H1 (cell line): Measurements from ENCODE around the gene COX10. TPM values are rescaled to one million over a fixed set of nuclear protein-coding genes. Genes with fewer than 3 reads are reported as not detected.

Experiments used
- CTCF ChIA-PET: fragments of 300-600 bp; sonication (Branson Sonifier 250); formaldehyde crosslinking; loops from one replicate; lab custom pipeline; 2021; ENCODE audit not compliant: partially characterized antibody; lab: Charles Lee
- POLR2A ChIA-PET: fragments of 300-600 bp; sonication (Branson Sonifier 250); formaldehyde crosslinking; loops from one replicate; lab custom pipeline; 2021; ENCODE audit warnings: inconsistent platforms; ENCODE audit not compliant: partially characterized antibody; lab: Charles Lee
- DNase-seq, 2 experiments: peaks; one replicate each; pipeline versions ENCODE4 v3.0.0 to v3.0.0-alpha.2; 2010 to 2022; ENCODE audit warnings: low spot score in 2 of 2, low read depth in 1 of 2, mixed read lengths in 1 of 2
- FAIRE-seq: peaks from 2 replicates; lab custom pipeline; 2011; peaks lifted over from hg19 to GRCh38; lab: Jason Lieb, UNC
- H2AFZ ChIP-seq: 2 replicates; pipeline ENCODE4 v1.8.1; 2012; ENCODE audit warnings: low read length, inconsistent platforms
- H2AK5ac ChIP-seq: 2 replicates; pipeline ENCODE4 v1.6.1; 2013; ENCODE audit warnings: low read depth, low read length
- H2BK120ac ChIP-seq: replicated peaks from 2 replicates; pipeline ENCODE3; 2013; ENCODE audit warnings: low read depth, low read length, inconsistent platforms
- H2BK12ac ChIP-seq: 2 replicates; pipeline ENCODE4 v1.6.1; 2013; ENCODE audit warnings: low read depth, low read length
- H2BK15ac ChIP-seq: 2 replicates; pipeline ENCODE4 v1.6.1; 2013; ENCODE audit warnings: low read length
- H2BK20ac ChIP-seq: 2 replicates; pipeline ENCODE4 v1.6.1; 2013; ENCODE audit warnings: low read length
- H2BK5ac ChIP-seq: 2 replicates; pipeline ENCODE4 v1.6.1; 2013; ENCODE audit warnings: low read depth, low read length
- H3K14ac ChIP-seq: 2 replicates; pipeline ENCODE4 v1.6.1; 2013; ENCODE audit warnings: inconsistent platforms; ENCODE audit not compliant: insufficient read length
- H3K18ac ChIP-seq: 2 replicates; pipeline ENCODE4 v1.6.1; 2013; ENCODE audit warnings: low read length; ENCODE audit errors: extremely low read depth
- H3K23ac ChIP-seq: 2 replicates; pipeline ENCODE4 v1.6.1; 2013; ENCODE audit warnings: inconsistent platforms; ENCODE audit not compliant: insufficient read length
- H3K23me2 ChIP-seq: 2 replicates; pipeline ENCODE4 v1.6.1; 2013; ENCODE audit warnings: low read depth, low read length
- H3K27ac ChIP-seq: 2 replicates; pipeline ENCODE4 v1.6.1; 2011; ENCODE audit warnings: low read depth, low read length, inconsistent platforms
- H3K27me3 ChIP-seq, 4 experiments: replicated peaks in 1 of 4; 1 replicate in 1 of 4; 2 replicates in 3 of 4; pipeline versions ENCODE4 v1.6.1 to v1.8.1; 2011 to 2013; ENCODE audit warnings: low read length in 3 of 4, mild to moderate bottlenecking in 3 of 4, inconsistent platforms in 2 of 4, mixed read lengths in 2 of 4, moderate library complexity in 1 of 4; ENCODE audit not compliant: control insufficient read depth in 3 of 4, insufficient read depth in 3 of 4; ENCODE audit errors: extremely low read depth in 1 of 4
- H3K36me3 ChIP-seq, 4 experiments: 2 replicates each; pipeline versions ENCODE4 v1.6.1 to v1.8.1; 2011 to 2013; ENCODE audit warnings: mild to moderate bottlenecking in 4 of 4, low read length in 3 of 4, moderate library complexity in 2 of 4, control low read depth in 1 of 4, inconsistent platforms in 1 of 4; ENCODE audit not compliant: insufficient read depth in 4 of 4, control insufficient read depth in 2 of 4
- H3K4ac ChIP-seq: replicated peaks from 2 replicates; pipeline ENCODE3; 2013; ENCODE audit warnings: low read length, low read depth, mixed read lengths, inconsistent platforms; ENCODE audit not compliant: insufficient read length
- H3K4me1 ChIP-seq, 4 experiments: replicated peaks in 1 of 4; 1 replicate in 1 of 4; 2 replicates in 3 of 4; pipeline versions ENCODE4 v1.6.1 to v1.8.1; 2011 to 2013; ENCODE audit warnings: low read length in 3 of 4, inconsistent platforms in 2 of 4, mixed read lengths in 1 of 4; ENCODE audit not compliant: insufficient read depth in 4 of 4, control insufficient read depth in 3 of 4
- H3K4me2 ChIP-seq, 2 experiments: 2 replicates each; pipeline versions ENCODE4 v1.6.1 to v1.8.1; 2011 to 2013; ENCODE audit warnings: low read depth in 2 of 2, low read length in 2 of 2, control low read depth in 1 of 2, inconsistent platforms in 1 of 2, mild to moderate bottlenecking in 1 of 2; ENCODE audit not compliant: insufficient read depth in 1 of 2
- H3K4me3 ChIP-seq, 4 experiments: fragments of 200-600, 300-600 bp in 1 of 4; sonication (generic), shearing (Covaris generic), sonication (Bioruptor Twin) in 1 of 4; 2 replicates each; pipeline versions ENCODE4 v1.5.1 to v1.8.1; 2011 to 2016; ENCODE audit warnings: low read length in 4 of 4, low read depth in 3 of 4, control low read depth in 2 of 4, inconsistent platforms in 2 of 4, mild to moderate bottlenecking in 2 of 4, mixed read lengths in 1 of 4, moderate library complexity in 1 of 4; ENCODE audit not compliant: insufficient read depth in 2 of 4; ENCODE audit errors: extremely low read depth in 1 of 4
- H3K56ac ChIP-seq: replicated peaks from 2 replicates; pipeline ENCODE3; 2013; ENCODE audit warnings: low read depth, mild to moderate bottlenecking, mixed read lengths, low read length, inconsistent platforms; ENCODE audit not compliant: insufficient read length
- H3K79me1 ChIP-seq: 2 replicates; pipeline ENCODE4 v1.6.1; 2013; ENCODE audit warnings: low read depth, low read length, control low read depth
- H3K79me2 ChIP-seq, 2 experiments: 2 replicates each; pipeline versions ENCODE4 v1.6.1 to v1.8.1; 2012 to 2013; ENCODE audit warnings: low read length in 2 of 2, mild to moderate bottlenecking in 2 of 2, inconsistent platforms in 1 of 2; ENCODE audit not compliant: insufficient read depth in 2 of 2, control insufficient read depth in 1 of 2
- H3K9ac ChIP-seq, 4 experiments: replicated peaks in 1 of 4; 1 replicate in 1 of 4; 2 replicates in 3 of 4; pipeline versions ENCODE4 v1.6.1 to v1.8.1; 2011 to 2013; ENCODE audit warnings: low read depth in 3 of 4, low read length in 3 of 4, control low read depth in 2 of 4, mild to moderate bottlenecking in 2 of 4, moderate library complexity in 2 of 4, inconsistent platforms in 1 of 4; ENCODE audit errors: extremely low read depth in 1 of 4
- H3K9me3 ChIP-seq, 2 experiments: 2 replicates each; pipeline versions ENCODE4 v1.6.1 to v1.8.1; 2012 to 2013; ENCODE audit warnings: mild to moderate bottlenecking in 2 of 2, moderate library complexity in 2 of 2, control low read depth in 1 of 2, inconsistent platforms in 1 of 2, low read depth in 1 of 2, low read length in 1 of 2, mixed read lengths in 1 of 2; ENCODE audit not compliant: insufficient read depth in 2 of 2
- H4K20me1 ChIP-seq, 2 experiments: replicated peaks in 1 of 2; 2 replicates each; pipeline versions ENCODE3 to v1.8.1; 2011 to 2013; ENCODE audit warnings: inconsistent platforms in 2 of 2, low read length in 2 of 2, mild to moderate bottlenecking in 1 of 2; ENCODE audit not compliant: insufficient read depth in 2 of 2, control insufficient read depth in 1 of 2
- H4K5ac ChIP-seq: 2 replicates; pipeline ENCODE4 v1.6.1; 2013; ENCODE audit warnings: low read length, low read depth, mixed read lengths, inconsistent platforms; ENCODE audit not compliant: insufficient read length
- H4K8ac ChIP-seq: 2 replicates; pipeline ENCODE4 v1.8.0; 2013; ENCODE audit warnings: mild to moderate bottlenecking, moderate library complexity, low read length, inconsistent platforms; ENCODE audit not compliant: insufficient read depth; ENCODE audit errors: extremely low read depth
- H4K91ac ChIP-seq: replicated peaks from 2 replicates; pipeline ENCODE3; 2013; ENCODE audit warnings: low read length, mixed read lengths, inconsistent platforms; ENCODE audit not compliant: insufficient read length
- EGR1 ChIP-seq: IDR thresholded peaks from 2 replicates; pipeline ENCODE4 v1.6.1; 2011; ENCODE audit warnings: low read depth, low read length, borderline replicate concordance
- JUN ChIP-seq: IDR thresholded peaks from 2 replicates; pipeline ENCODE4 v1.6.1; 2011; ENCODE audit warnings: low read depth, mild to moderate bottlenecking, improper control_type of control experiment, low read length
- WGBS, 2 experiments: shearing (Covaris generic) in 1 of 2; methylation state at CpG; one replicate each; pipeline versions ENCODE4 v1.1.6 to v1.1.7; 2013 to 2015; ENCODE audit warnings: low lambda C conversion rate in 2 of 2, mixed read lengths in 2 of 2, inconsistent platforms in 1 of 2, low coverage in 1 of 2, missing lambda C conversion rate in 1 of 2; ENCODE audit not compliant: insufficient replicate concordance in 2 of 2, insufficient coverage in 1 of 2, insufficient read length in 1 of 2; ENCODE audit errors: extremely low coverage in 1 of 2, missing lambda C conversion rate in 1 of 2; 5-methylcytosine and 5-hydroxymethylcytosine counted together
- polyA plus RNA-seq, 7 experiments: library from polyadenylated mRNA; depleted of rRNA in 3 of 7; stranded (reverse) in 5 of 7; unstranded in 2 of 7; fragments of >200 nt in 5 of 7; fragments of 200-250 nt in 2 of 7; gene quantifications; 1 replicate in 5 of 7; 2 replicates in 1 of 7; 4 replicates in 1 of 7; pipeline versions ENCODE4 v1.2.1 to v1.2.3, GENCODE V29; 2011 to 2013; ENCODE audit warnings: missing spikeins in 2 of 7, mixed read lengths in 2 of 7
- total RNA-seq: library from RNA; stranded (reverse); fragmentation: NEBNext Ultra II Directional; extraction: Animal tissue kit (Norgen Biotek cat#: 25700); gene quantifications from 2 replicates; pipeline ENCODE4 v1.2.1, GENCODE V29; 2021

The COX10 gene
- total and polyA plus RNA-seq, 2 of the 8 experiments (the other 6 are each of a cell fraction or from before 2014, with no cell fraction given) = 18.0 to 23.0 TPM

- H3K27me3 ChIP-seq = no peaks in the 10 kb centered on the region
- H2BK12ac ChIP-seq = no peak overlapping the region
- H2AK5ac ChIP-seq = no peak overlapping the region
- H2BK15ac ChIP-seq = no peak overlapping the region
- WGBS, 2 experiments = 93% methylated on average over 5 of the region's 12 CpGs; no CpG with 5 or more reads in 1 of the 2 experiments
- peaks cover 0 to 14% (median 0%) of the 10 kb centered on the region in 4 experiments; a peak in 1 of 8 replicates for H3K36me3 ChIP-seq
- ChIA-PET CTCF (interaction anchor here (1.0 to 1.5 kb wide), 4 partner anchors 13 to 89 kb away, joined by 3 to 8 read pairs (median 3); partner anchors contain the start of gene HS3ST3B1), POLR2A (interaction anchor here (1.1 kb wide), 1 partner anchor 9 kb away, joined by 3 read pairs; no protein-coding TSS in a partner anchor)
- no peaks in the 10 kb centered on the region for H3K79me1 ChIP-seq
- no peaks in the 10 kb centered on the region for H3K4me1 ChIP-seq
- H4K8ac ChIP-seq = no peak overlapping the region
- no peak overlapping the region for H3K4me3 ChIP-seq
- H3K4me2 ChIP-seq = no peak overlapping the region
- no peak overlapping the region for H4K91ac ChIP-seq
- DNase-seq (no peak), FAIRE-seq (no peak)
- no peaks in the 10 kb centered on the region; the same call in 1 of the 2 replicates for H3K23me2 ChIP-seq
- no peak overlapping the region for H3K56ac ChIP-seq
- H2BK5ac ChIP-seq = no peak overlapping the region
- no peak overlapping the region for H3K18ac ChIP-seq
- no peaks in the 10 kb centered on the region for H3K79me2 ChIP-seq
- no peak overlapping the region for H2BK120ac ChIP-seq
- no peak overlapping the region for H3K4ac ChIP-seq
- H3K9ac ChIP-seq = no peak overlapping the region
- H3K14ac ChIP-seq = no peak overlapping the region
- no peak overlapping the region for H2AFZ ChIP-seq
- H3K23ac ChIP-seq = no peak overlapping the region
- no peak for TF ChIP-seq JUN
- no peak for TF ChIP-seq EGR1
- no peak overlapping the region for H3K27ac ChIP-seq
- H2BK20ac ChIP-seq = no peak overlapping the region
- H3K9me3 ChIP-seq = peaks cover 11 to 14% of the 10 kb centered on the region in 2 experiments; a peak in 3 of 4 replicates
- no peaks in the 10 kb centered on the region for H4K20me1 ChIP-seq
- no peak overlapping the region for H4K5ac ChIP-seq
Observed at GRCh38 chr17:14212401-14212800, 143.1 kb downstream of the COX10 start.
